ENCODE data around the gene RUFY3.

DNA sequence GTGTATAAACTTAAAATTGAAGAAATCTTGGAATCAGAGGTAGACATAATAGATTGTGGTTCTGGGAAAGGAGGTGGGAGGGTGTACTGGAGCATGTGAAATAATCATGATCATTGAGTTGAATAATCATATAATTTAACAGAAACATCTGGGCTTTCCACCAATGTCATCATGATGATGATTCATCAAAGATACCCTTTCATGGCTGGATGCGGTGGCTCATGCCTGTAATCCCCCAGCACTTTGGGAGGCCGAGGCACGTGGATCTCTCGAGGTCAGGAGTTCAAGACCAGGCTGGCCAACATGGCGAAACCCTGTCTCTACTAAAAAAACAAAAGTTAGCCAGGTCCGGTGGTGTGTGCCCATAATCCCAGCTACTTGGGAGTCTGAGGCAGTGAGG, 6.7 kb upstream of the RUFY3 start:
- TF ChIP-seq, protein P1, sequence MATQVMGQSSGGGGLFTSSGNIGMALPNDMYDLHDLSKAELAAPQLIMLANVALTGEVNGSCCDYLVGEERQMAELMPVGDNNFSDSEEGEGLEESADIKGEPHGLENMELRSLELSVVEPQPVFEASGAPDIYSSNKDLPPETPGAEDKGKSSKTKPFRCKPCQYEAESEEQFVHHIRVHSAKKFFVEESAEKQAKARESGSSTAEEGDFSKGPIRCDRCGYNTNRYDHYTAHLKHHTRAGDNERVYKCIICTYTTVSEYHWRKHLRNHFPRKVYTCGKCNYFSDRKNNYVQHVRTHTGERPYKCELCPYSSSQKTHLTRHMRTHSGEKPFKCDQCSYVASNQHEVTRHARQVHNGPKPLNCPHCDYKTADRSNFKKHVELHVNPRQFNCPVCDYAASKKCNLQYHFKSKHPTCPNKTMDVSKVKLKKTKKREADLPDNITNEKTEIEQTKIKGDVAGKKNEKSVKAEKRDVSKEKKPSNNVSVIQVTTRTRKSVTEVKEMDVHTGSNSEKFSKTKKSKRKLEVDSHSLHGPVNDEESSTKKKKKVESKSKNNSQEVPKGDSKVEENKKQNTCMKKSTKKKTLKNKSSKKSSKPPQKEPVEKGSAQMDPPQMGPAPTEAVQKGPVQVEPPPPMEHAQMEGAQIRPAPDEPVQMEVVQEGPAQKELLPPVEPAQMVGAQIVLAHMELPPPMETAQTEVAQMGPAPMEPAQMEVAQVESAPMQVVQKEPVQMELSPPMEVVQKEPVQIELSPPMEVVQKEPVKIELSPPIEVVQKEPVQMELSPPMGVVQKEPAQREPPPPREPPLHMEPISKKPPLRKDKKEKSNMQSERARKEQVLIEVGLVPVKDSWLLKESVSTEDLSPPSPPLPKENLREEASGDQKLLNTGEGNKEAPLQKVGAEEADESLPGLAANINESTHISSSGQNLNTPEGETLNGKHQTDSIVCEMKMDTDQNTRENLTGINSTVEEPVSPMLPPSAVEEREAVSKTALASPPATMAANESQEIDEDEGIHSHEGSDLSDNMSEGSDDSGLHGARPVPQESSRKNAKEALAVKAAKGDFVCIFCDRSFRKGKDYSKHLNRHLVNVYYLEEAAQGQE (IDR thresholded peaks at IDR 0.05; ENCODE audit: insufficient read depth in 1 of 2, low read depth in 2 of 2, low read length in 1 of 2) = no peak
- TF ChIP-seq, protein P2, sequence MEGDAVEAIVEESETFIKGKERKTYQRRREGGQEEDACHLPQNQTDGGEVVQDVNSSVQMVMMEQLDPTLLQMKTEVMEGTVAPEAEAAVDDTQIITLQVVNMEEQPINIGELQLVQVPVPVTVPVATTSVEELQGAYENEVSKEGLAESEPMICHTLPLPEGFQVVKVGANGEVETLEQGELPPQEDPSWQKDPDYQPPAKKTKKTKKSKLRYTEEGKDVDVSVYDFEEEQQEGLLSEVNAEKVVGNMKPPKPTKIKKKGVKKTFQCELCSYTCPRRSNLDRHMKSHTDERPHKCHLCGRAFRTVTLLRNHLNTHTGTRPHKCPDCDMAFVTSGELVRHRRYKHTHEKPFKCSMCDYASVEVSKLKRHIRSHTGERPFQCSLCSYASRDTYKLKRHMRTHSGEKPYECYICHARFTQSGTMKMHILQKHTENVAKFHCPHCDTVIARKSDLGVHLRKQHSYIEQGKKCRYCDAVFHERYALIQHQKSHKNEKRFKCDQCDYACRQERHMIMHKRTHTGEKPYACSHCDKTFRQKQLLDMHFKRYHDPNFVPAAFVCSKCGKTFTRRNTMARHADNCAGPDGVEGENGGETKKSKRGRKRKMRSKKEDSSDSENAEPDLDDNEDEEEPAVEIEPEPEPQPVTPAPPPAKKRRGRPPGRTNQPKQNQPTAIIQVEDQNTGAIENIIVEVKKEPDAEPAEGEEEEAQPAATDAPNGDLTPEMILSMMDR (IDR thresholded peaks at IDR 0.05) = no peak
- TF ChIP-seq POLR2AphosphoS5 (IDR thresholded peaks at IDR 0.05; ENCODE audit: low read depth, low read length) (no peak), SIN3A (IDR thresholded peaks at IDR 0.05; ENCODE audit: borderline replicate concordance, insufficient read depth, low read depth, low read length) (no peak), TCF7L2 (IDR thresholded peaks at IDR 0.05; ENCODE audit: low read depth, low read length) (no peak)

All from Panc1 (cell line).